ENCODE results near the gene SH3YL1. TPM values are rescaled to one million over a fixed set of nuclear protein-coding genes. Genes with fewer than 3 reads are reported as not detected.

Gene SH3YL1
- total RNA-seq, 1 experiment from 2014 or later: 28.4 TPM

GRCh38 chr2:202945-203344 is 60.9 kb downstream of the SH3YL1 start:
- Histone ChIP-seq H3K27me3 (ENCODE audit: control insufficient read depth, insufficient read depth, low read length) (peaks cover 4% of the 10 kb centered on the region), H3K4me3 (ENCODE audit: low read depth in 2 of 2, low read length in 2 of 2) (no peak overlapping the region), H3K27ac (ENCODE audit: low read length) (no peak overlapping the region), H3K9me3 (ENCODE audit: control insufficient read depth, insufficient read depth, low read depth, low read length) (no peaks in the 10 kb centered on the region), H3K4me1 (ENCODE audit: control insufficient read depth, insufficient read depth, low read length) (no peaks in the 10 kb centered on the region), H3K36me3 (ENCODE audit: control insufficient read depth, insufficient read depth, low read length) (no peaks in the 10 kb centered on the region)
- ChIA-PET CTCF (no interaction called here), POLR2A (no interaction called here)
- no TSS peak for BruUV-seq (replicated peaks)
- TF ChIP-seq TCF7L2 (IDR thresholded peaks at IDR 0.05; ENCODE audit: low read depth, low read length): no peak
- TF ChIP-seq POLR2AphosphoS5 (IDR thresholded peaks at IDR 0.05; ENCODE audit: low read depth, low read length): no peak
- TF ChIP-seq REST (IDR thresholded peaks at IDR 0.05; ENCODE audit: insufficient read depth in 1 of 2, low read depth in 2 of 2, low read length in 1 of 2): no peak
- no peak for TF ChIP-seq SIN3A (IDR thresholded peaks at IDR 0.05; ENCODE audit: borderline replicate concordance, insufficient read depth, low read depth, low read length)
- no peak for TF ChIP-seq CTCF (IDR thresholded peaks at IDR 0.05)
- no peak for ATAC-seq
- in situ Hi-C loops (cut with HindIII; ENCODE audit: low pct_unique_long_range_greater_than_20kb, low sequenced_read_pairs) (no loop called here), intact Hi-C loops (cut with micrococcal nuclease; ENCODE audit: unreplicated experiment) (no loop called here)
- DNase-seq (ENCODE audit: low read depth, low spot score): no peak

GRCh38 chr2:201648-202433 is 62.0 kb downstream of the SH3YL1 start:
- H3K4me3 ChIP-seq (ENCODE audit: low read depth in 2 of 2, low read length in 2 of 2): no peak overlapping the region
- no peak overlapping the region for H3K27ac ChIP-seq (ENCODE audit: low read length)
- POLR2A ChIA-PET: no interaction called here
- no peaks in the 10 kb centered on the region for H3K9me3 ChIP-seq (ENCODE audit: control insufficient read depth, insufficient read depth, low read depth, low read length)
- H3K27me3 ChIP-seq (ENCODE audit: control insufficient read depth, insufficient read depth, low read length): peaks cover 4% of the 10 kb centered on the region
- TF ChIP-seq SIN3A (IDR thresholded peaks at IDR 0.05; ENCODE audit: borderline replicate concordance, insufficient read depth, low read depth, low read length) (no peak), CTCF (IDR thresholded peaks at IDR 0.05) (no peak), REST (IDR thresholded peaks at IDR 0.05; ENCODE audit: insufficient read depth in 1 of 2, low read depth in 2 of 2, low read length in 1 of 2) (no peak), POLR2AphosphoS5 (IDR thresholded peaks at IDR 0.05; ENCODE audit: low read depth, low read length) (no peak), TCF7L2 (IDR thresholded peaks at IDR 0.05; ENCODE audit: low read depth, low read length) (no peak)
- no peak for DNase-seq (ENCODE audit: low read depth, low spot score)
- H3K36me3 ChIP-seq (ENCODE audit: control insufficient read depth, insufficient read depth, low read length): no peaks in the 10 kb centered on the region
- intact Hi-C loops (cut with micrococcal nuclease; ENCODE audit: unreplicated experiment) (no loop called here), in situ Hi-C loops (cut with HindIII; ENCODE audit: low pct_unique_long_range_greater_than_20kb, low sequenced_read_pairs) (no loop called here)
- H3K4me1 ChIP-seq (ENCODE audit: control insufficient read depth, insufficient read depth, low read length): no peaks in the 10 kb centered on the region
- no peak for ATAC-seq
- CTCF ChIA-PET: no interaction called here
- BruUV-seq (replicated peaks): no TSS peak

Data from Panc1 (cell line).